CD4-positive, alpha-beta T cell (primary cell): ENCODE results near the gene TDRD7. TPM values are rescaled to one million over a fixed set of nuclear protein-coding genes. Genes with fewer than 3 reads are reported as not detected.

Experiments
- ATAC-seq: fragments of 200-7000 bp; cut with Tn5 transposase; one replicate; pipeline ENCODE4 v1.10.0; 2022; ENCODE audit warnings: mild to moderate bottlenecking; ENCODE audit not compliant: poor library complexity
- CTCF ChIA-PET: fragments of 350-600 bp; sonication (Branson Sonifier 250); formaldehyde crosslinking; loops from one replicate; lab custom pipeline; 2021; ENCODE audit warnings: antibody characterized with exemption, inconsistent platforms; lab: Charles Lee
- POLR2A ChIA-PET: fragments of 350-600 bp; sonication (Branson Sonifier 250); formaldehyde crosslinking; loops from one replicate; lab custom pipeline; 2021; ENCODE audit warnings: antibody characterized with exemption, inconsistent platforms; lab: Charles Lee
- DNase-seq, 14 experiments: peaks; one replicate each; pipeline ENCODE4 v3.0.0-alpha.2; 2013 to 2020; ENCODE audit warnings: mixed read lengths in 2 of 14
- H3K27ac ChIP-seq, 2 donors: one replicate each; pipeline versions ENCODE4 v1.5.1 to v1.7.0; 2013; ENCODE audit warnings: low read length in 2 of 2, low read depth in 1 of 2, mild to moderate bottlenecking in 1 of 2
- H3K27me3 ChIP-seq, 2 experiments: 1 replicate in 1 of 2; 2 replicates in 1 of 2; pipeline versions ENCODE4 v1.6.1 to v1.7.0; 2013; ENCODE audit warnings: low read length in 2 of 2, control low read depth in 1 of 2, mild to moderate bottlenecking in 1 of 2, moderate library complexity in 1 of 2; ENCODE audit not compliant: insufficient read depth in 2 of 2, control insufficient read depth in 1 of 2
- H3K36me3 ChIP-seq: one replicate; pipeline ENCODE4 v1.6.1; 2013; ENCODE audit warnings: low read length, control low read depth; ENCODE audit not compliant: insufficient read depth
- H3K4me1 ChIP-seq: one replicate; pipeline ENCODE4 v1.6.1; 2013; ENCODE audit warnings: low read length, control low read depth; ENCODE audit not compliant: insufficient read depth
- H3K4me3 ChIP-seq: one replicate; pipeline ENCODE4 v1.5.1; 2013; ENCODE audit warnings: mild to moderate bottlenecking, low read length, moderate library complexity
- H3K9me3 ChIP-seq, 2 experiments: 1 replicate in 1 of 2; 2 replicates in 1 of 2; pipeline versions ENCODE4 v1.6.1 to v1.7.0; 2013; ENCODE audit warnings: low read length in 2 of 2, mild to moderate bottlenecking in 2 of 2, control low read depth in 1 of 2, moderate library complexity in 1 of 2; ENCODE audit not compliant: control insufficient read depth in 1 of 2, insufficient read depth in 1 of 2
- H3K27ac Mint-ChIP-seq: one replicate; pipeline ENCODE4 v1.8.0; 2020; ENCODE audit warnings: mixed read lengths
- H3K27me3 Mint-ChIP-seq: one replicate; pipeline ENCODE4 v1.8.0; 2021; ENCODE audit warnings: mixed read lengths
- H3K36me3 Mint-ChIP-seq: one replicate; pipeline ENCODE4 v1.8.0; 2021; ENCODE audit warnings: low read depth, mixed read lengths
- H3K4me1 Mint-ChIP-seq: one replicate; pipeline ENCODE4 v1.8.0; 2021; ENCODE audit warnings: low read depth, mixed read lengths
- H3K4me3 Mint-ChIP-seq: one replicate; pipeline ENCODE4 v1.8.0; 2020; ENCODE audit warnings: mild to moderate bottlenecking, mixed read lengths
- H3K9me3 Mint-ChIP-seq: one replicate; pipeline ENCODE4 v1.8.0; 2020; ENCODE audit warnings: mixed read lengths
- intact Hi-C, 2 experiments: fragments of 100-400 bp; cut with DNase I in 1 of 2; cut with micrococcal nuclease in 1 of 2; formaldehyde crosslinking; loops; one replicate each; pipeline versions ENCODE4 v1.15.1 to v1.9.0; 2023 to 2025; cut with DNase I, micrococcal nuclease
- total RNA-seq, 174 experiments: library from RNA in 2 of 174; stranded (reverse) in 2 of 174; gene quantifications; one replicate each; pipeline ENCODE4 v1.2.3 and lab custom pipeline; 2021 to 2026
- TF ChIP-seq, protein P1 (sequence below): fragments of 200-600 bp; IDR thresholded peaks from one replicate; pipeline ENCODE4 v1.8.0; 2022; ENCODE audit warnings: antibody characterized with exemption, mild to moderate bottlenecking

TDRD7 gene
- total RNA-seq, 2 experiments from 2014 or later: 3.3 to 3.6 TPM

DNA sequence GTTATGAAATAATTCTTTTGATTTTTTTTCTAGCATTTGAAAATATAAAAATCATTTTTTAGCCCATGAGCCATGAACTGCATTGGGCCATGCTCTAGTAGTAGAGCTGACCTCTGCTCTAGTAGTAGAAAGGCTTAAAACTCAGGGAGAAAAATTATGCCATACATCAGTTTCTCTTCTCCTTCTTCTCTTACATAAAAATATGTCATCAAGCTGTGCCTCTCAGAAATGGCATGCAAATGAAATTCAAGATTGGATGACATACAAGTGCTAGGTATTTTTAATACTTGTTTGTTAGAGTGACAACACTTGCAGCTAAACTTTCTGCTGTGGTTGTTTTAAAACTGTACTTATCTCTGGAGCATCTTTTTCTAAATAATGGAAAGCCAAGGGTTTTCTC lies 47.4 kb downstream of the TDRD7 start:
- no peak overlapping the region for H3K27ac Mint-ChIP-seq
- H3K36me3 ChIP-seq: peaks cover 8% of the 10 kb centered on the region
- POLR2A ChIA-PET: no interaction called here
- no peaks in the 10 kb centered on the region for H3K27me3 ChIP-seq
- H3K27ac ChIP-seq: no peak overlapping the region
- intact Hi-C loops: no loop called here
- H3K9me3 Mint-ChIP-seq: peaks cover 3% of the 10 kb centered on the region
- no peak overlapping the region for H3K4me3 Mint-ChIP-seq
- H3K27me3 Mint-ChIP-seq: no peaks in the 10 kb centered on the region
- no peaks in the 10 kb centered on the region for H3K4me1 ChIP-seq
- ATAC-seq (no peak), DNase-seq (no peak)
- peaks cover 51% of the 10 kb centered on the region for H3K36me3 Mint-ChIP-seq
- TF ChIP-seq, protein P1, sequence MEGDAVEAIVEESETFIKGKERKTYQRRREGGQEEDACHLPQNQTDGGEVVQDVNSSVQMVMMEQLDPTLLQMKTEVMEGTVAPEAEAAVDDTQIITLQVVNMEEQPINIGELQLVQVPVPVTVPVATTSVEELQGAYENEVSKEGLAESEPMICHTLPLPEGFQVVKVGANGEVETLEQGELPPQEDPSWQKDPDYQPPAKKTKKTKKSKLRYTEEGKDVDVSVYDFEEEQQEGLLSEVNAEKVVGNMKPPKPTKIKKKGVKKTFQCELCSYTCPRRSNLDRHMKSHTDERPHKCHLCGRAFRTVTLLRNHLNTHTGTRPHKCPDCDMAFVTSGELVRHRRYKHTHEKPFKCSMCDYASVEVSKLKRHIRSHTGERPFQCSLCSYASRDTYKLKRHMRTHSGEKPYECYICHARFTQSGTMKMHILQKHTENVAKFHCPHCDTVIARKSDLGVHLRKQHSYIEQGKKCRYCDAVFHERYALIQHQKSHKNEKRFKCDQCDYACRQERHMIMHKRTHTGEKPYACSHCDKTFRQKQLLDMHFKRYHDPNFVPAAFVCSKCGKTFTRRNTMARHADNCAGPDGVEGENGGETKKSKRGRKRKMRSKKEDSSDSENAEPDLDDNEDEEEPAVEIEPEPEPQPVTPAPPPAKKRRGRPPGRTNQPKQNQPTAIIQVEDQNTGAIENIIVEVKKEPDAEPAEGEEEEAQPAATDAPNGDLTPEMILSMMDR: no peak
- no peak overlapping the region for H3K4me3 ChIP-seq
- no peaks in the 10 kb centered on the region for H3K9me3 ChIP-seq
- no peaks in the 10 kb centered on the region for H3K4me1 Mint-ChIP-seq
- CTCF ChIA-PET: interaction anchor here (1.4 kb wide), 1 partner anchor 10 kb away, joined by 4 read pairs; no protein-coding TSS in a partner anchor

DNA sequence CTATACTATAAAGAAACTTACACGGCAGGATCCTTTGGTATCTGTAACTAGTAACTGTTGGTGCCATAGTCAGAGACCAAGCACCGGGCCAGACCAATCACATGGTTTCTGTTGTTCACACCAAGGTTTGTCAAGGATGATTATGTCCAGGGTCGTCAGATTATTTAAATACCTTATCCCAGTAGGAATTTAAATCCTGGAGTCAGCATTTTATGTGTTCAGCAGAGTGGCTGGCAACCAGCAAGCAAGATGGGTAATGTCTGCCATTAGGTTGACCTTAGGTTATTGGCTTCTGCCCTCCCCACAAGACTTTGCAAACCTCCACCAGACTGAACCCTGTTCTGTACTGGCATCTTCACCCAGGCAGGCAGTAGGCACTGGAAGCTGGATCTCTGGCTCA lies 50.3 kb downstream of the TDRD7 start:
- H3K4me3 ChIP-seq: no peak overlapping the region
- no peak for DNase-seq
- TF ChIP-seq, protein P1: no peak
- H3K36me3 Mint-ChIP-seq: peaks cover 55% of the 10 kb centered on the region
- no peaks in the 10 kb centered on the region for H3K9me3 ChIP-seq
- CTCF ChIA-PET: interaction anchor here (1.4 kb wide), 1 partner anchor 11 kb away, joined by 3 read pairs; no protein-coding TSS in a partner anchor
- POLR2A ChIA-PET: no interaction called here
- H3K4me3 Mint-ChIP-seq: no peak overlapping the region
- H3K4me1 Mint-ChIP-seq: no peaks in the 10 kb centered on the region
- peaks cover 21% of the 10 kb centered on the region for H3K36me3 ChIP-seq
- no peaks in the 10 kb centered on the region for H3K27me3 ChIP-seq
- no peaks in the 10 kb centered on the region for H3K27me3 Mint-ChIP-seq
- intact Hi-C loops: no loop called here
- no peak for ATAC-seq
- no peak overlapping the region for H3K27ac ChIP-seq
- H3K9me3 Mint-ChIP-seq: no peaks in the 10 kb centered on the region
- no peak overlapping the region for H3K27ac Mint-ChIP-seq
- no peaks in the 10 kb centered on the region for H3K4me1 ChIP-seq

DNA sequence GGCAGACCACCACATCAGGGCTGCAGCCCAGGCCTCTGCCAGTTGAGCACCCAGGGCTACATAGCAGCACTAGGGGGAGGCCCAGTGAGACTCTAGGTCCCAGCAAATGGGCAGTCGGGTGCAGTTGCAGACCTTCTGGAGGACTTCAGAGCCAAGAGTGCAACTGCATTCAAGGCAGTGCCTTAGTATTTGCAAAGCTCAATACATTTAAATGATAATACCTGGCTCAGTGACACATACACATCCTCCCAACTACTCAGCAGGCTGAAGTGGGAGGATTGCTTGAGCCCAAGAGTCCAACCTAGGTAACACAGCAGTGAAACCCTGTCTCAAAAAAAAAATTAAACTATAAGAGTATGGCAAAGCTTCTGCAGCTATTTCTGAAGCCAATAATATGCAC lies 51.0 kb downstream of the TDRD7 start:
- ChIA-PET POLR2A (no interaction called here), CTCF (no interaction called here)
- no peaks in the 10 kb centered on the region for H3K9me3 Mint-ChIP-seq
- no peak overlapping the region for H3K27ac Mint-ChIP-seq
- ATAC-seq: no peak
- H3K4me1 Mint-ChIP-seq: no peaks in the 10 kb centered on the region
- H3K36me3 Mint-ChIP-seq: peaks cover 57% of the 10 kb centered on the region
- H3K4me3 ChIP-seq: no peak overlapping the region
- no peak for DNase-seq
- no peaks in the 10 kb centered on the region for H3K27me3 Mint-ChIP-seq
- TF ChIP-seq, protein P1: no peak
- H3K9me3 ChIP-seq: no peaks in the 10 kb centered on the region
- no peaks in the 10 kb centered on the region for H3K4me1 ChIP-seq
- H3K4me3 Mint-ChIP-seq: no peak overlapping the region
- H3K27ac ChIP-seq: no peak overlapping the region
- H3K36me3 ChIP-seq: peaks cover 27% of the 10 kb centered on the region
- intact Hi-C loops: no loop called here
- H3K27me3 ChIP-seq: no peaks in the 10 kb centered on the region
